HepG2 (cell line): Measurements from ENCODE around the gene SYPL1. TPM values are rescaled to one million over a fixed set of nuclear protein-coding genes. Genes with fewer than 3 reads are reported as not detected.

Source experiments
- ATAC-seq: fragments of 200-7000 bp; cut with Tn5 transposase; 3 replicates; pipeline ENCODE4 v1.9.1; 2020; ENCODE audit warnings: mild to moderate bottlenecking, moderate library complexity
- BruUV-seq: library from RNA; stranded (reverse); fragments of 400-500 nt; replicated peaks from 2 replicates; lab custom pipeline; 2021; lab: Mats Ljungman, UMichigan
- CTCF ChIA-PET: fragments of 300-600 bp; formaldehyde crosslinking; extraction: SDS; loops from one replicate; lab custom pipeline; 2021; ENCODE audit warnings: low total read pairs, inconsistent platforms, low intra/inter-chr PET ratio; lab: Yijun Ruan, JAX
- POLR2A ChIA-PET: fragments of 350-600 bp; sonication (Branson Sonifier 250); formaldehyde crosslinking; loops from one replicate; lab custom pipeline; 2020; ENCODE audit warnings: antibody characterized with exemption, inconsistent platforms; lab: Yijun Ruan, JAX
- DNase-seq: peaks from one replicate; pipeline ENCODE4 v3.0.0-alpha.2; 2015; ENCODE audit warnings: low spot score
- FAIRE-seq: peaks from 3 replicates; lab custom pipeline; 2011; peaks lifted over from hg19 to GRCh38; lab: Jason Lieb, UNC
- H2AFZ ChIP-seq: one replicate; pipeline ENCODE4 v1.6.1; 2011; ENCODE audit warnings: low read length, inconsistent platforms
- H3K27ac ChIP-seq: fragments of 300-600 bp; 3 replicates; pipeline ENCODE4 v1.8.0; 2011; ENCODE audit warnings: mixed run types, mild to moderate bottlenecking, mixed read lengths, low read length, inconsistent platforms; ENCODE audit not compliant: insufficient read depth; ENCODE audit errors: extremely low read length
- H3K27me3 ChIP-seq, 2 experiments: fragments of 200-600 bp in 1 of 2; 2 replicates in 1 of 2; 3 replicates in 1 of 2; pipeline versions ENCODE4 v1.6.0 to v1.8.0; 2011; ENCODE audit warnings: low read length in 2 of 2, mild to moderate bottlenecking in 2 of 2, moderate library complexity in 2 of 2, inconsistent platforms in 1 of 2; ENCODE audit not compliant: insufficient read depth in 2 of 2, control insufficient read depth in 1 of 2
- H3K36me3 ChIP-seq, 2 experiments: fragments of 200-600 bp in 1 of 2; replicated peaks in 1 of 2; 2 replicates in 1 of 2; 3 replicates in 1 of 2; pipeline versions ENCODE4 v1.5.1 to v1.8.0; 2011; ENCODE audit warnings: low read length in 2 of 2, inconsistent platforms in 1 of 2; ENCODE audit not compliant: insufficient read depth in 2 of 2, control insufficient read depth in 1 of 2
- H3K4me1 ChIP-seq: 2 replicates; pipeline ENCODE4 v1.5.1; 2012; ENCODE audit warnings: low read length, inconsistent platforms; ENCODE audit not compliant: insufficient read depth
- H3K4me2 ChIP-seq: 2 replicates; pipeline ENCODE4 v1.6.0; 2011; ENCODE audit warnings: low read depth, low read length, inconsistent platforms
- H3K4me3 ChIP-seq, 3 experiments: fragments of 200-600 bp in 1 of 3; sonication (generic), shearing (Covaris generic) in 1 of 3; replicated peaks in 1 of 3; 2 replicates each; pipeline ENCODE4 v1.5.1; 2011 to 2016; ENCODE audit warnings: low read length in 3 of 3, inconsistent platforms in 2 of 3, low read depth in 2 of 3, mild to moderate bottlenecking in 2 of 3, control low read depth in 1 of 3, mixed read lengths in 1 of 3; ENCODE audit not compliant: insufficient read depth in 1 of 3
- H3K79me2 ChIP-seq: one replicate; pipeline ENCODE4 v1.6.1; 2011; ENCODE audit warnings: low read length, inconsistent platforms; ENCODE audit not compliant: insufficient read depth
- H3K9ac ChIP-seq: 2 replicates; pipeline ENCODE4 v1.6.0; 2011; ENCODE audit warnings: mild to moderate bottlenecking, low read depth, low read length, inconsistent platforms; ENCODE audit not compliant: insufficient read depth
- H3K9me3 ChIP-seq: 2 replicates; pipeline ENCODE4 v1.5.1; 2012; ENCODE audit warnings: mild to moderate bottlenecking, low read length
- H4K20me1 ChIP-seq: 2 replicates; pipeline ENCODE4 v1.6.0; 2011; ENCODE audit warnings: inconsistent platforms, mild to moderate bottlenecking, low read length, moderate library complexity; ENCODE audit not compliant: insufficient read depth
- ATAD3A ChIP-seq: sonication (generic); formaldehyde crosslinking; IDR thresholded peaks from 2 replicates; pipeline ENCODE4 v1.4.0; 2020; ENCODE audit warnings: missing genetic modification reagents
- CEBPB ChIP-seq: IDR thresholded peaks from 2 replicates; pipeline ENCODE4 v1.6.1; 2011; ENCODE audit warnings: low read depth, low read length, improper control_type of control experiment, borderline replicate concordance
- MYC ChIP-seq: sonication (generic); formaldehyde crosslinking; IDR thresholded peaks from 2 replicates; pipeline ENCODE4 v1.9.0; 2021; ENCODE audit warnings: missing genetic modification reagents, borderline replicate concordance
- NR2F2 ChIP-seq: IDR thresholded peaks from 2 replicates; pipeline ENCODE4 v1.6.1; 2012; ENCODE audit warnings: low read depth, inconsistent platforms, borderline replicate concordance
- SP2 ChIP-seq: sonication (generic); formaldehyde crosslinking; IDR thresholded peaks from 2 replicates; pipeline ENCODE4 v1.5.1; 2020; ENCODE audit warnings: mild to moderate bottlenecking, missing genetic modification reagents
- ZBTB7B ChIP-seq: sonication (generic); formaldehyde crosslinking; IDR thresholded peaks from 2 replicates; pipeline ENCODE4 v1.4.0; 2020; ENCODE audit warnings: missing genetic modification reagents
- ZNF543 ChIP-seq: sonication (generic); formaldehyde crosslinking; IDR thresholded peaks from 2 replicates; pipeline ENCODE4 v1.4.0; 2020; ENCODE audit warnings: mild to moderate bottlenecking, missing genetic modification reagents
- ZNF557 ChIP-seq: sonication (generic); formaldehyde crosslinking; IDR thresholded peaks from 2 replicates; pipeline ENCODE4 v1.4.0; 2020; ENCODE audit warnings: missing genetic modification reagents
- WGBS: methylation state at CpG from one replicate; pipeline ENCODE4 v1.1.6; 2017; ENCODE audit warnings: low lambda C conversion rate; 5-methylcytosine and 5-hydroxymethylcytosine counted together
- in situ Hi-C: cut with HindIII; loops from 2 replicates; pipeline ENCODE4 v1.10.0; 2017; ENCODE audit warnings: low pct_unique_long_range_greater_than_20kb; ENCODE audit not compliant: extremely low pct_ligation_motif_present
- intact Hi-C: fragments of 100-400 bp; cut with micrococcal nuclease; formaldehyde crosslinking; loops from one replicate; pipeline ENCODE4 v1.10.0; 2022; ENCODE audit not compliant: unreplicated experiment
- polyA plus RNA-seq, 8 experiments: library from polyadenylated mRNA; depleted of rRNA in 3 of 8; stranded (reverse) in 7 of 8; unstranded in 1 of 8; fragments of >200 nt; fragmentation: Illumina TruSeq in 4 of 8; extraction: Trizol in 4 of 8; gene quantifications; 2 replicates each; pipeline versions ENCODE4 v1.2.1 to v1.2.3, GENCODE V29; 2011 to 2016; ENCODE audit warnings: low read depth in 4 of 8, missing spikeins in 1 of 8, mixed read lengths in 1 of 8; ENCODE audit not compliant: insufficient read depth in 1 of 8
- total RNA-seq, 5 experiments: library from RNA; depleted of rRNA; stranded (reverse); fragments of >200 nt; fragmentation: Illumina TruSeq; extraction: Trizol; gene quantifications; 2 replicates each; pipeline ENCODE4 v1.2.3, GENCODE V29; 2016; ENCODE audit warnings: low read depth in 1 of 5
- TF ChIP-seq, protein P1 (sequence below): sonication (generic); formaldehyde crosslinking; IDR thresholded peaks from 2 replicates; pipeline ENCODE4 v1.4.0; 2020; ENCODE audit warnings: missing genetic modification reagents
- TF ChIP-seq, protein P2 (sequence below): sonication (generic); formaldehyde crosslinking; IDR thresholded peaks from 2 replicates; pipeline ENCODE4 v1.4.0; 2020; ENCODE audit warnings: missing genetic modification reagents
- TF ChIP-seq, protein P3 (sequence below): sonication (generic); formaldehyde crosslinking; IDR thresholded peaks from 2 replicates; pipeline ENCODE4 v1.5.0; 2020; ENCODE audit warnings: missing genetic modification reagents, mild to moderate bottlenecking, borderline replicate concordance

The SYPL1 gene
- total and polyA plus RNA-seq, 2 of the 13 experiments (the other 11 are each of a cell fraction or from before 2014, with no cell fraction given): 27.5 to 40.2 TPM

DNA sequence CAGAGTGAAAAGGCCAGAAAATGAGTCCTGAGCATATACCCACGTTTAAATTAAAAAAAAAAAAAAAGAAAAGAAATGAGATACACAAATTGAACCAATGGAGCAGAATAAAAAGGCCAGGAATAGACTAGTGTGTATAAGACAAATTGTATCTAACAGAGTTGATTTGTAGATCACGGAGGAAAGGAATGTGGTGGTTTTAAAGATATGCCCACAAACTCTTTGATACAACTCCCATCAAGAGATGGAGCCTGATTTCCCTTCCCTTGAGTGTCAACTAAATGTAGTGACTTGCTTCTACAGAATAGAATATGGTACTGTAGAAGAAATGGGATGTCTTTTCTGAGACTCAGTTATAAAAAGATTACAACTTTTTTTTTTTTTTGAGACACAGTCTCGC lies 10.4 kb downstream of the SYPL1 start:
- Histone ChIP-seq H3K36me3 (peaks cover 2 to 9% of the 10 kb centered on the region in 2 experiments; a peak in 2 of 5 replicates), H3K4me1 (peaks cover 11% of the 10 kb centered on the region), H3K4me3 (no peak overlapping the region), H3K27me3 (no peaks in the 10 kb centered on the region), H3K79me2 (peaks cover 40% of the 10 kb centered on the region), H4K20me1 (peaks cover 15% of the 10 kb centered on the region), H3K27ac (no peak overlapping the region), H3K9ac (no peak overlapping the region), H3K9me3 (no peaks in the 10 kb centered on the region), H3K4me2 (no peak overlapping the region), H2AFZ (no peak overlapping the region)
- in situ Hi-C loops (no loop called here), intact Hi-C loops (no loop called here)
- POLR2A ChIA-PET: no interaction called here
- CTCF ChIA-PET: no interaction called here
- TF ChIP-seq, protein P1, sequence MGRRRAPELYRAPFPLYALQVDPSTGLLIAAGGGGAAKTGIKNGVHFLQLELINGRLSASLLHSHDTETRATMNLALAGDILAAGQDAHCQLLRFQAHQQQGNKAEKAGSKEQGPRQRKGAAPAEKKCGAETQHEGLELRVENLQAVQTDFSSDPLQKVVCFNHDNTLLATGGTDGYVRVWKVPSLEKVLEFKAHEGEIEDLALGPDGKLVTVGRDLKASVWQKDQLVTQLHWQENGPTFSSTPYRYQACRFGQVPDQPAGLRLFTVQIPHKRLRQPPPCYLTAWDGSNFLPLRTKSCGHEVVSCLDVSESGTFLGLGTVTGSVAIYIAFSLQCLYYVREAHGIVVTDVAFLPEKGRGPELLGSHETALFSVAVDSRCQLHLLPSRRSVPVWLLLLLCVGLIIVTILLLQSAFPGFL (CRISPR knock-in tag): no peak
- TF ChIP-seq CEBPB: no peak
- TF ChIP-seq, protein P2, sequence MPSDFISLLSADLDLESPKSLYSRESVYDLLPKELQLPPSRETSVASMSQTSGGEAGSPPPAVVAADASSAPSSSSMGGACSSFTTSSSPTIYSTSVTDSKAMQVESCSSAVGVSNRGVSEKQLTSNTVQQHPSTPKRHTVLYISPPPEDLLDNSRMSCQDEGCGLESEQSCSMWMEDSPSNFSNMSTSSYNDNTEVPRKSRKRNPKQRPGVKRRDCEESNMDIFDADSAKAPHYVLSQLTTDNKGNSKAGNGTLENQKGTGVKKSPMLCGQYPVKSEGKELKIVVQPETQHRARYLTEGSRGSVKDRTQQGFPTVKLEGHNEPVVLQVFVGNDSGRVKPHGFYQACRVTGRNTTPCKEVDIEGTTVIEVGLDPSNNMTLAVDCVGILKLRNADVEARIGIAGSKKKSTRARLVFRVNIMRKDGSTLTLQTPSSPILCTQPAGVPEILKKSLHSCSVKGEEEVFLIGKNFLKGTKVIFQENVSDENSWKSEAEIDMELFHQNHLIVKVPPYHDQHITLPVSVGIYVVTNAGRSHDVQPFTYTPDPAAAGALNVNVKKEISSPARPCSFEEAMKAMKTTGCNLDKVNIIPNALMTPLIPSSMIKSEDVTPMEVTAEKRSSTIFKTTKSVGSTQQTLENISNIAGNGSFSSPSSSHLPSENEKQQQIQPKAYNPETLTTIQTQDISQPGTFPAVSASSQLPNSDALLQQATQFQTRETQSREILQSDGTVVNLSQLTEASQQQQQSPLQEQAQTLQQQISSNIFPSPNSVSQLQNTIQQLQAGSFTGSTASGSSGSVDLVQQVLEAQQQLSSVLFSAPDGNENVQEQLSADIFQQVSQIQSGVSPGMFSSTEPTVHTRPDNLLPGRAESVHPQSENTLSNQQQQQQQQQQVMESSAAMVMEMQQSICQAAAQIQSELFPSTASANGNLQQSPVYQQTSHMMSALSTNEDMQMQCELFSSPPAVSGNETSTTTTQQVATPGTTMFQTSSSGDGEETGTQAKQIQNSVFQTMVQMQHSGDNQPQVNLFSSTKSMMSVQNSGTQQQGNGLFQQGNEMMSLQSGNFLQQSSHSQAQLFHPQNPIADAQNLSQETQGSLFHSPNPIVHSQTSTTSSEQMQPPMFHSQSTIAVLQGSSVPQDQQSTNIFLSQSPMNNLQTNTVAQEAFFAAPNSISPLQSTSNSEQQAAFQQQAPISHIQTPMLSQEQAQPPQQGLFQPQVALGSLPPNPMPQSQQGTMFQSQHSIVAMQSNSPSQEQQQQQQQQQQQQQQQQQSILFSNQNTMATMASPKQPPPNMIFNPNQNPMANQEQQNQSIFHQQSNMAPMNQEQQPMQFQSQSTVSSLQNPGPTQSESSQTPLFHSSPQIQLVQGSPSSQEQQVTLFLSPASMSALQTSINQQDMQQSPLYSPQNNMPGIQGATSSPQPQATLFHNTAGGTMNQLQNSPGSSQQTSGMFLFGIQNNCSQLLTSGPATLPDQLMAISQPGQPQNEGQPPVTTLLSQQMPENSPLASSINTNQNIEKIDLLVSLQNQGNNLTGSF (CRISPR knock-in tag): no peak
- TF ChIP-seq MYC (CRISPR knock-in tag): no peak
- no peak for TF ChIP-seq SP2 (CRISPR knock-in tag)
- TF ChIP-seq ATAD3A (CRISPR knock-in tag): no peak
- TF ChIP-seq, protein P3, sequence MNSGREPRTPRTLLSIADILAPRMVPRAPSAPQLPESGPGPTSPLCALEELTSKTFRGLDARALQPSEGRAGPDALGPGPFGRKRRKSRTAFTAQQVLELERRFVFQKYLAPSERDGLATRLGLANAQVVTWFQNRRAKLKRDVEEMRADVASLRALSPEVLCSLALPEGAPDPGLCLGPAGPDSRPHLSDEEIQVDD (CRISPR knock-in tag): no peak
- TF ChIP-seq ZNF557 (CRISPR knock-in tag): no peak
- no peak for TF ChIP-seq ZNF543 (CRISPR knock-in tag)
- no peak for TF ChIP-seq NR2F2
- TF ChIP-seq ZBTB7B (CRISPR knock-in tag): no peak
- FAIRE-seq (no peak), DNase-seq (no peak), ATAC-seq (no peak)
- WGBS: over 99% methylated on average over 3 of the region's 3 CpGs
- BruUV-seq: no TSS peak
